DMS153 (cell line): ENCODE measurements around the gene GOLPH3L.
"Not testable (repeated sequence)": the region's sequence is repeated elsewhere in the genome, so short reads cannot be mapped to it uniquely, and the experiment has no call there.

Experiments used
- DNase-seq: peaks from one replicate; lab custom pipeline; 2025; lab: John Stamatoyannopoulos, UW

The GOLPH3L gene

GRCh38 chr1:150615346-150616201, 81.4 kb downstream of the GOLPH3L start:
- no peak for DNase-seq

- DNase-seq = peak; percentile 97
These were observed 83.7 kb downstream of the GOLPH3L start for GRCh38 chr1:150613061-150613920.

GRCh38 chr1:150612014-150612345, 85.0 kb downstream of the GOLPH3L start:
- DNase-seq = no peak

GRCh38 chr1:150610576-150610975, 86.4 kb downstream of the GOLPH3L start:
- DNase-seq = no peak

GRCh38 chr1:150609732-150610131, 87.2 kb downstream of the GOLPH3L start:
- no peak for DNase-seq

- DNase-seq = no peak
These were observed 90.4 kb downstream of the GOLPH3L start for GRCh38 chr1:150606463-150607142.

GRCh38 chr1:150605451-150605731, 91.6 kb downstream of the GOLPH3L start:
- DNase-seq = not testable (repeated sequence)

- no peak for DNase-seq
These were observed 92.7 kb downstream of the GOLPH3L start for GRCh38 chr1:150604226-150604588.

GRCh38 chr1:150603711-150604110, 93.2 kb downstream of the GOLPH3L start:
- DNase-seq = no peak

- not testable (repeated sequence) for DNase-seq
These were observed 94.6 kb downstream of the GOLPH3L start for GRCh38 chr1:150602372-150602771.

GRCh38 chr1:150601540-150601939, 95.4 kb downstream of the GOLPH3L start:
- DNase-seq = no peak

GRCh38 chr1:150598346-150598745, 98.6 kb downstream of the GOLPH3L start:
- DNase-seq = not testable (repeated sequence)

- no peak for DNase-seq
These were observed 100.0 kb downstream of the GOLPH3L start for GRCh38 chr1:150596976-150597375.
